Left hindlimb (tissue), 1 donor: ENCODE data around the gene H2BW2.
"Not testable (repeated sequence)": the region's sequence is repeated elsewhere in the genome, so short reads cannot be mapped to it uniquely, and the experiment has no call there.

Experiments used
- DNase-seq: peaks from one replicate; pipeline ENCODE4 v3.0.0-alpha.2; 2018

Gene H2BW2

GRCh38 chrX:104039689-104040505 is at the start of gene H2BW2:
Gene H2BW2, plus strand, starts transcription at chrX:104039956. Its CDS starts 39 bp downstream, at chrX:104039995.
- no peak for DNase-seq

GRCh38 chrX:103999234-103999633 is 40.5 kb upstream of the H2BW2 start:
- no peak for DNase-seq

- DNase-seq: no peak
Observed at GRCh38 chrX:104008831-104009230, 30.9 kb upstream of the H2BW2 start.

GRCh38 chrX:104013158-104013557 is 26.6 kb upstream of the H2BW2 start:
- no peak for DNase-seq

GRCh38 chrX:104013606-104014005 is 26.1 kb upstream of the H2BW2 start, which contains the start of gene H2BW1:
Gene H2BW1, minus strand, starts transcription at chrX:104013708. Its CDS starts 132 bp downstream, at chrX:104013576.
- no peak for DNase-seq

- not testable (repeated sequence) for DNase-seq
Observed at GRCh38 chrX:104015576-104015975, 24.2 kb upstream of the H2BW2 start.

GRCh38 chrX:104018126-104018525 is 21.6 kb upstream of the H2BW2 start:
- DNase-seq: no peak

- no peak for DNase-seq
Observed at GRCh38 chrX:104041003-104041402, 1.2 kb downstream of the H2BW2 start.

GRCh38 chrX:104045642-104046041 is 5.9 kb downstream of the H2BW2 start:
- no peak for DNase-seq

- DNase-seq: no peak
Observed at GRCh38 chrX:104047171-104047570, 7.4 kb downstream of the H2BW2 start.

GRCh38 chrX:104054956-104055355 is 15.2 kb downstream of the H2BW2 start:
- DNase-seq: not testable (repeated sequence)

- DNase-seq: not testable (repeated sequence)
Observed at GRCh38 chrX:104062636-104063035, 22.9 kb downstream of the H2BW2 start.

GRCh38 chrX:104075778-104076445 is 36.2 kb downstream of the H2BW2 start, which contains the start of gene TMSB15C:
Gene TMSB15C, minus strand, starts transcription at chrX:104076236.
- not testable (repeated sequence) for DNase-seq

- DNase-seq: not testable (repeated sequence)
Observed at GRCh38 chrX:104077854-104078253, 38.1 kb downstream of the H2BW2 start.

- DNase-seq: no peak
Observed at GRCh38 chrX:104084063-104084462, 44.3 kb downstream of the H2BW2 start.

- no peak for DNase-seq
Observed at GRCh38 chrX:104084534-104085277, 45.0 kb downstream of the H2BW2 start.

GRCh38 chrX:104085477-104085876 is 45.7 kb downstream of the H2BW2 start:
- no peak for DNase-seq

GRCh38 chrX:104085919-104086318 is 46.2 kb downstream of the H2BW2 start:
- no peak for DNase-seq
